OCI-LY1 (cell line): ENCODE data around the gene PTPRD.

Experiments
- H2AFZ ChIP-seq: fragments of 200-600 bp; sonication (generic), shearing (Covaris generic); 2 replicates; pipeline ENCODE4 v1.6.0; 2014; ENCODE audit warnings: antibody characterized with exemption, mild to moderate bottlenecking, low read length
- H3F3A ChIP-seq: fragments of 200-600 bp; sonication (generic), shearing (Covaris generic); 2 replicates; pipeline ENCODE4 v1.6.0; 2014; ENCODE audit warnings: mild to moderate bottlenecking, antibody characterized with exemption, low read length, moderate library complexity; ENCODE audit not compliant: insufficient read depth
- H3K27ac ChIP-seq: fragments of 200-600 bp; sonication (generic); 2 replicates; pipeline ENCODE4 v1.5.1; 2014; ENCODE audit warnings: low read length, mixed run types, mild to moderate bottlenecking, low read depth; ENCODE audit not compliant: poor library complexity, severe bottlenecking
- H3K27me3 ChIP-seq: fragments of 200-600 bp; sonication (generic); 2 replicates; pipeline ENCODE4 v1.6.0; 2014; ENCODE audit warnings: antibody characterized with exemption, mild to moderate bottlenecking, low read length, moderate library complexity; ENCODE audit not compliant: insufficient read depth
- H3K36me3 ChIP-seq: fragments of 200-600 bp; sonication (generic); 2 replicates; pipeline ENCODE4 v1.6.1; 2014; ENCODE audit warnings: mild to moderate bottlenecking, antibody characterized with exemption, low read length, moderate library complexity, mixed read lengths; ENCODE audit not compliant: insufficient read depth
- H3K4me1 ChIP-seq: fragments of 200-600 bp; sonication (generic); 2 replicates; pipeline ENCODE4 v1.5.1; 2014; ENCODE audit warnings: mild to moderate bottlenecking, low read length, moderate library complexity; ENCODE audit not compliant: insufficient read depth, severe bottlenecking
- H3K4me2 ChIP-seq: fragments of 200-600 bp; sonication (generic), shearing (Covaris generic); 2 replicates; pipeline ENCODE4 v1.6.1; 2014; ENCODE audit warnings: low read length
- H3K4me3 ChIP-seq: fragments of 200-600 bp; sonication (generic); 2 replicates; pipeline ENCODE4 v1.5.1; 2014; ENCODE audit warnings: low read length, low read depth, mild to moderate bottlenecking, mixed read lengths; ENCODE audit not compliant: poor library complexity, severe bottlenecking
- H3K79me2 ChIP-seq: fragments of 200-600 bp; shearing (Covaris generic); 2 replicates; pipeline ENCODE4 v1.6.1; 2016; ENCODE audit warnings: mixed run types, low read length, mixed read lengths; ENCODE audit not compliant: insufficient read depth
- H3K9ac ChIP-seq: fragments of 200-600 bp; sonication (generic), shearing (Covaris generic); 2 replicates; pipeline ENCODE4 v1.6.1; 2014; ENCODE audit warnings: mild to moderate bottlenecking, low read length, mixed read lengths
- H3K9me2 ChIP-seq: fragments of 200-600 bp; sonication (generic), shearing (Covaris generic); 2 replicates; pipeline ENCODE4 v1.6.1; 2014; ENCODE audit warnings: low read depth, mild to moderate bottlenecking, low read length, mixed read lengths
- H3K9me3 ChIP-seq: fragments of 200-600 bp; shearing (Covaris generic); 2 replicates; pipeline ENCODE4 v1.6.1; 2014; ENCODE audit warnings: low read length, mixed read lengths
- H4K20me1 ChIP-seq: fragments of 200-600 bp; sonication (generic), shearing (Covaris generic); 2 replicates; pipeline ENCODE4 v1.6.0; 2016; ENCODE audit warnings: mild to moderate bottlenecking, low read length; ENCODE audit not compliant: insufficient read depth
- CTCF ChIP-seq: fragments of 200-600 bp; sonication (generic), shearing (Covaris generic); IDR thresholded peaks from 2 replicates; pipeline ENCODE4 v1.5.1; 2017; ENCODE audit warnings: mild to moderate bottlenecking, antibody characterized with exemption, low read length, moderate library complexity, mixed read lengths
- EZH2 ChIP-seq: fragments of 200-600 bp; sonication (generic), shearing (Covaris generic); IDR thresholded peaks from 2 replicates; pipeline ENCODE4 v1.8.0; 2017; ENCODE audit warnings: borderline replicate concordance, mixed run types, mild to moderate bottlenecking, antibody characterized with exemption, low read length, moderate library complexity, mixed read lengths

Gene PTPRD

GRCh38 chr9:9215050-9215449 lies 1397.8 kb downstream of the PTPRD start:
- Histone ChIP-seq H3K9ac (no peak overlapping the region), H3K27ac (no peak overlapping the region), H3F3A (no peaks in the 10 kb centered on the region), H3K9me2 (no peaks in the 10 kb centered on the region), H4K20me1 (no peaks in the 10 kb centered on the region), H3K27me3 (no peaks in the 10 kb centered on the region), H3K79me2 (no peaks in the 10 kb centered on the region), H3K4me1 (no peaks in the 10 kb centered on the region), H3K9me3 (no peaks in the 10 kb centered on the region), H3K4me2 (no peak overlapping the region), H3K4me3 (no peak overlapping the region), H2AFZ (no peak overlapping the region), H3K36me3 (no peaks in the 10 kb centered on the region)
- TF ChIP-seq EZH2 (no peak), CTCF (no peak)

DNA sequence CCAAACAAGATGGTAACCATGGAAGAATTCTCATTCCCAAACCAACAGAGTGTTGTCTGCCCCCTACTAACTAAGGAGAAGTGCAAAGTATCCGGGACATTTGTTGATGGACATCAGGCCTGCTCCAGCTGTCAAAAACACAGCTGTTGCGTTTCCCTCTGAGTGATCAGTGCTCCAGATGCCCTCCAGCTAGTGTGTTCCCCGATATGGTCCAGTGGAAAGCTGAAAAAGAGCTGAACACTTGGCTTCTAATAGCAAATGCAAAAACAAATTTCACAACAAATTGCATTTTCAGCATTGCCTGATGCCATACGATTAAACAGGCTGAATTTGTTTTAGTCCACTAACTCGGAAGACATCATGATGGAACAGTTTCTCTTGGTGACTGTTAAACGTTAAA lies 1398.7 kb downstream of the PTPRD start:
- Histone ChIP-seq H3K27me3 (no peaks in the 10 kb centered on the region), H3K4me3 (no peak overlapping the region), H2AFZ (no peak overlapping the region), H3F3A (no peaks in the 10 kb centered on the region), H4K20me1 (no peaks in the 10 kb centered on the region), H3K9me2 (no peaks in the 10 kb centered on the region), H3K4me1 (no peaks in the 10 kb centered on the region), H3K36me3 (no peaks in the 10 kb centered on the region), H3K9me3 (no peaks in the 10 kb centered on the region), H3K9ac (no peak overlapping the region), H3K4me2 (no peak overlapping the region), H3K79me2 (no peaks in the 10 kb centered on the region), H3K27ac (no peak overlapping the region)
- TF ChIP-seq EZH2 (no peak), CTCF (no peak)

GRCh38 chr9:9212963-9213362 lies 1399.8 kb downstream of the PTPRD start:
- Histone ChIP-seq H3K4me2 (no peak overlapping the region), H3K9me3 (no peaks in the 10 kb centered on the region), H3K4me1 (no peaks in the 10 kb centered on the region), H3K36me3 (no peaks in the 10 kb centered on the region), H3F3A (no peaks in the 10 kb centered on the region), H3K79me2 (no peaks in the 10 kb centered on the region), H2AFZ (no peak overlapping the region), H3K27ac (no peak overlapping the region), H3K9ac (no peak overlapping the region), H3K27me3 (no peaks in the 10 kb centered on the region), H3K4me3 (no peak overlapping the region), H4K20me1 (no peaks in the 10 kb centered on the region), H3K9me2 (no peaks in the 10 kb centered on the region)
- TF ChIP-seq CTCF (no peak), EZH2 (no peak)
